ENCODE results near the gene LCE1D. TPM values are rescaled to one million over a fixed set of nuclear protein-coding genes. Genes with fewer than 3 reads are reported as not detected.

Gene LCE1D
- total and polyA plus RNA-seq, 2 experiments from 2014 or later: not detected

GRCh38 chr1:152760551-152761190 is 35.9 kb upstream of the LCE1D start:
- Histone ChIP-seq H3K27ac (ENCODE audit: low read depth) (no peak overlapping the region), H3K4me2 (no peak overlapping the region), H3F3A (replicated peaks; ENCODE audit: low read depth) (no peaks in the 10 kb centered on the region), H3K79me2 (replicated peaks; ENCODE audit: insufficient read depth) (no peaks in the 10 kb centered on the region), H3K27me3 (ENCODE audit: insufficient read depth) (no peaks in the 10 kb centered on the region), H3K9me2 (ENCODE audit: insufficient read depth) (peaks cover 2% of the 10 kb centered on the region; the same call in 1 of the 2 replicates), H3K36me3 (ENCODE audit: insufficient read depth) (no peaks in the 10 kb centered on the region), H4K20me1 (replicated peaks; ENCODE audit: insufficient read depth) (no peaks in the 10 kb centered on the region), H3K4me3 (no peak overlapping the region), H2AFZ (no peak overlapping the region), H3K4me1 (ENCODE audit: insufficient read depth) (no peaks in the 10 kb centered on the region; the same call in 1 of the 2 replicates)
- no peak overlapping the region for H3K4me3 Mint-ChIP-seq
- H3K27me3 Mint-ChIP-seq (ENCODE audit: insufficient read depth, low read depth, poor library complexity): peaks cover 5% of the 10 kb centered on the region
- H3K36me3 Mint-ChIP-seq (ENCODE audit: low read depth): no peaks in the 10 kb centered on the region
- TF ChIP-seq ZNF114 (CRISPR knock-in tag; IDR thresholded peaks at IDR 0.05) (no peak), ZNF462 (CRISPR knock-in tag; IDR thresholded peaks at IDR 0.05) (no peak)
- peaks cover 15% of the 10 kb centered on the region; the same call in 2 of the 3 replicates for H3K4me1 Mint-ChIP-seq
- H3K27ac Mint-ChIP-seq: no peak overlapping the region
- no peak for ATAC-seq
- H3K9me3 Mint-ChIP-seq: no peaks in the 10 kb centered on the region; the same call in 2 of the 3 replicates
- no peak for DNase-seq (ENCODE audit: low spot score)

- H3K4me1 ChIP-seq (ENCODE audit: insufficient read depth): no peaks in the 10 kb centered on the region
- H3K4me2 ChIP-seq: no peak overlapping the region
- Mint-ChIP-seq H3K27me3 (ENCODE audit: insufficient read depth, low read depth, poor library complexity) (peaks cover 5% of the 10 kb centered on the region), H3K27ac (no peak overlapping the region), H3K4me1 (peaks cover 6% of the 10 kb centered on the region; the same call in 2 of the 3 replicates), H3K36me3 (ENCODE audit: low read depth) (no peaks in the 10 kb centered on the region), H3K9me3 (no peaks in the 10 kb centered on the region; the same call in 2 of the 3 replicates), H3K4me3 (no peak overlapping the region)
- ATAC-seq (no peak), DNase-seq (ENCODE audit: low spot score) (no peak)
- H3K27ac ChIP-seq (ENCODE audit: low read depth): no peak overlapping the region
- no peak overlapping the region for H2AFZ ChIP-seq
- H4K20me1 ChIP-seq (replicated peaks; ENCODE audit: insufficient read depth): no peaks in the 10 kb centered on the region
- no peaks in the 10 kb centered on the region for H3K36me3 ChIP-seq (ENCODE audit: insufficient read depth)
- peaks cover 12% of the 10 kb centered on the region; the same call in 1 of the 2 replicates for H3K9me2 ChIP-seq (ENCODE audit: insufficient read depth)
- H3K4me3 ChIP-seq: no peak overlapping the region
- H3F3A ChIP-seq (replicated peaks; ENCODE audit: low read depth): no peaks in the 10 kb centered on the region
- H3K27me3 ChIP-seq (ENCODE audit: insufficient read depth): no peaks in the 10 kb centered on the region
- no peaks in the 10 kb centered on the region for H3K79me2 ChIP-seq (replicated peaks; ENCODE audit: insufficient read depth)
- TF ChIP-seq REST (IDR thresholded peaks at IDR 0.05; ENCODE audit: unreplicated experiment): no peak
These were observed 34.8 kb upstream of the LCE1D start for GRCh38 chr1:152761609-152762213.

All from GM23338 (cell line).